Head of caudate nucleus (tissue), 42 donors: ENCODE measurements around the gene DRGX.

Experiments
- DNase-seq, 42 donors: peaks; one replicate each; pipeline versions ENCODE4 v3.0.0 to v3.0.0-alpha.2; 2020 to 2021; ENCODE audit warnings: mixed read lengths in 7 of 42
- intact Hi-C: fragments of 100-400 bp; cut with DNase I; formaldehyde crosslinking; loops from one replicate; pipeline ENCODE4 v1.15.0; 2022

Gene DRGX

GRCh38 chr10:49329146-49329505, 66.8 kb downstream of the DRGX start:
- intact Hi-C loops, result no loop called here
- peak in 2 of 42 donors; percentile 8 to 35 for DNase-seq

DNA sequence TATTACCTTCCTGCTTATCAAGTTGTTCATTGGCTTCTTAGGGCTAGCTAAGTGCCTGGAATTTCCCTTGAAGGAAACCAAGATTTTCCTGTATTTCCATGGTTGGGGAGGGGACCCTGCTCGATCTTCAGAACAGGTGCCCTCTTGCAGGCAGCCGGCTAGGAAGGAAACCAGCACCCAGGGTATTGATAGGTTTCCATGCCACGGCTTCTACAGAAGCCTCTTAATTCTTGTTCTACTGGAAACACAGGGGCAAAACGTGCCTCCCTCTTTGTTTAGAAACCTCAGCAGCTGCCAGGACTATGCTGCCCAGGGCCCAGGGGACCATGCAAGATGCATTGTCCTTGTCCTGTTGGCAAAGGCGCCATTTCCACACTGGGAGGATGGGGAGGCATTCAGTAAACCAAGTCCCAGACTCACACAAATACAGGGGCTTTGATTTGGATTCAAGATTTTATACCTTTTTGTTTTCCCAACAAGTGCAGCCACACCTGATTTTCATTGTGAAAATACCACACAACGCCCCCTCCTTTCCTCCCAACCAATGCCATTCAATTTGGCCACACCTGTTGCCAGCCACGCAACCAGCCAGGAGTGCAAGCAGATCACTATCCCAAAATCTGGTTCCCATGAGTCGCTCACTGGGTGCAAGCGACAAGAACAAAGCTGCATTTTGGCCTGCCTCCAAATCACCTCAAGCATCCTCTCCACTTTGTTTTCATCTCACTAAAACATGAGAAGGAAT, 67.3 kb downstream of the DRGX start:
- intact Hi-C loops, result no loop called here
- peak in 2 of 42 donors; percentile 28 to 41 for DNase-seq

DNA sequence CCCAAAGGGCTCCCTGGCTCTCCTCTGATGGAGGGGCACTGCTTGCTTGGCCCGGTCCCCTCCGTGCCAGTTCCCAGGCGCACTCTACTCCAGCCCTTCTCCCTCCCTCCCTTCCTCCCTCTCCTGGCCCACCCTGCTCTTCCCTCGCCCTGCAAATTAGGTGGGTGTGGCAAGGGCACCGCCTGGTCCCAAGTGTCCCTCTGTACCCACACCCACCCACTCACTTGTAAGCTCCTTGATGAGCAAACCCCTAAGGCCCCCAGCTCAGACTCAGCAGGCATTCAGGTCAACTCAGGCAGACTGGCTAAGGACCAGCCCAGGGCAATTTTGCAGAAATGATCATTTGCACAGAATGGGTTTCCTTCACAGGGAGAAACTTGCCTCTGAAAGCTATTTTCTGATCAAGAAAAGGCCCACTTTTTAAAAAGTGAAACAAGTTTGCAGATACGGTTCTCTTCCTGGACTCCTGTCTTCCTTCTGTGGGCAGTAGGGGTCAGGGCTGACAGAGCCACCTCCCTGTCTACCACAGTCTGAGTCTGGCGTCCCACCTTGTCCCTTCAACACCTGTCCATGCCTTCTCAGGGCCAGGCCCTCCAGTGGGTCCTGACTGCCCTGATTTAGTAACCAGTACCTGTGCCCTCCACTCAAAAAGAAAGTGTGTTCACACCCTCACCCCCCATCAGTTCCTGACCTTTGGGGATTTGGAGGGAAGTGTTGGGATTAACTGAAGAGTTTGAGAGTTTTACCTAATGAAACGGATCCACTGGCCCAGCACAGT, 68.7 kb downstream of the DRGX start:
- DNase-seq, result peak in 2 of 42 donors; percentile 31 to 32
- intact Hi-C loops, result no loop called here

DNA sequence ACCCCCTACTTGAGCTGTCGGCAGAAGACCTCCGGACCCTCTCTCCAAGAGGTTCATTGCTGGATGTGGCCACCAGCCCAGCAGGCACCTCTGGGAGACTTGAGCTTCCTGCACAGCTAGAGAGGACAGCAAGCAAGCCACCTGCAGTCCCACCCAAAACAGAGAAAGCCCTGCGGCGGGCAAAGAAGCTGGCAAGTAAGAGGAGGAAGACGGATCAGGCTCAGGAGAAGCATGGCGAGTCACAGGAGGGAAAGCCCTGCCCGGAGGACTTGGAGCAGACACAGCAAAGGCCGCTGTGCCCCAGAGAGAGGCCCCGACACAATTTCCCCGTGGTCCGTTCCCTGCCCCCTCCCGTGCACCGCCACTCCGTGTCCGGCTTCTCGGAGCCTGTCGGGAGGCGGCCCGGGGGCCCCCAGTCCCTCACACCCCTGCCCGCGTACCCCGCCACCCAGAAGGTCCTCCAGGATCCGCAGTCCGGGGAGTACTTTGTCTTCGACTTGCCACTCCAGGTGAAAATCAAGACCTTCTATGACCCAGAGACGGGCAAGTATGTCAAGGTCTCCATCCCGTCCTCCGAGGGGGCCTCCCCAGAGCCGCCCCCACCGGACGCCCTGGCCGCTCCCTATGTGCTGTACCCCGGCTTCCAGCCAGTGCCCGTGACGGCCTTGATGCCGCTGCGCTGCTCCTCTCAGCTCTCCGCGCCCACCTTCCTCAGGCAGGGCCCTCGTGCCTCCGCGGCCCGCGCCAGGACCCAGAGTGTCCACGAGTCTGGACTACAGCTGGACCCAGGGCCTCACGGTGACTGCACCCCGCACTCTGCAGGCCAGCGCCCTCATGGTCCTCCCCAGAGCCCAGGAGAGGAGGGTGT, 69.7 kb downstream of the DRGX start:
- intact Hi-C loops, result no loop called here
- peak in 3 of 42 donors; percentile 11 to 39 (median 23) for DNase-seq

- intact Hi-C loops, result no loop called here
- DNase-seq, result peak in 3 of 42 donors; percentile 12 to 34 (median 20)
These were observed 70.6 kb downstream of the DRGX start for GRCh38 chr10:49325131-49325915.

DNA sequence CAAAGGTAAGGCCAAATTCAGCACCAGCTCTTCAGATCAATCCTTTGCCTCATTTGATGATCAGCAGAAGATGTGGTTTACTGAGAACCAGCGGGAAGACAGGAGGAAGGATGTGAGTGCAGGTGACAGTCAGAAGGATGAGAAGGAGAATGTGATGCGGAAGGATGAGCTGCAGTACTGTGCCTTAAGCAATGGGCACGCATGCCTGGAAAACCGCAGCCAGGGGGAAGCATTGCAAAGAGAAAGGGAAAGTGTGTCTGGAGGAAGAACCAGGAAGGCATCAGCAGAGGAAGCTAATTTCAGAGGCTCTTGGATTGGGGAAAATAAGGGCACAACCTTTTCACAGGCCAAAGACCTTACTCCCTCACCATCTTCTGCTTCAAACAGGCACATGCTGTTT, 71.2 kb downstream of the DRGX start:
- peak in 3 of 42 donors; percentile 26 to 44 (median 32) for DNase-seq

GRCh38 chr10:49323896-49324270, 72.0 kb downstream of the DRGX start:
- intact Hi-C loops, result no loop called here
- DNase-seq, result peak in 2 of 42 donors; percentile 16

More for the DNA sequence above, 71.2 kb downstream of the DRGX start:
- intact Hi-C loops, result no loop called here

GRCh38 chr10:49323171-49323895, 72.6 kb downstream of the DRGX start:
- DNase-seq, result peak in 3 of 42 donors; percentile 14 to 39 (median 34)
- intact Hi-C loops, result no loop called here

DNA sequence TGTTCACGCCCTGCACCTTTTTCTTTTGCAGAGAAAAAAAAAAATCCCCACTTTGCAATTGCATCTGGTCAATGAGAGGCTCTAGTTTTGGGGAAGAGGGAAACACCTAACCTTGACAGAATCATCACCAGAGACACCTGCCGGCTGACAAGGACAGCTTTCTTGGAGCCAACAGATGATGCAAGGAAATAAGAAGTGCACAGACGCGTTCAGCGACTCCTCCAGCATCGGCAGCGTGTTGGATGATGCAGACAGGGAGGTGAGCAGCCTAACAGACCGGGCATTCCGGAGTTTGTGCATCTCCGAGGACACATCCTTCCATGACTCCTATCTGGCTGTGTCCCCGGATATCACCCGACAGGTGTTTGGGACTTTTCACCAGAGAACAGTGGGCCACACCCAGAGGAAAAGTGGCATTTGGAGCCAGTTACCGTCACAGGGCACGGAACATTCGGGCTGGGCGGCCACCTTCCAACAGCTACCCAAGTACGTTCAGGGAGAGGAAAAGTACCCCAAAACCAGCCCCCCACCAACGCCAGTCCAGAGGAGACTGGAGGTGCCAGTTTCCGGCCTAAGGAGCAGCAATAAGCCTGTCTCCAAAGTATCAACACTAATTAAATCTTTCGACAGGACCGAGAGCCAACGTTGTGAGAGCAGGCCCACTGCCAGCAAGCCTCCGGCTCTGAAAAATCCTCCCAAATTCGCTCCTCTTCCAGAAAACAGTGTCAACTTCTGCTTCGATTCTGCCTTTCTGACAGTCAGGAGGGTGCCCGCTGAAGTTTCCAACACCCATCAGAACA, 73.3 kb downstream of the DRGX start:
- DNase-seq, result peak in 4 of 42 donors; percentile 2 to 32 (median 28)
- intact Hi-C loops, result no loop called here

- intact Hi-C loops, result no loop called here
- DNase-seq, result no peak
These were observed 74.9 kb downstream of the DRGX start for GRCh38 chr10:49321021-49321420.

GRCh38 chr10:49320191-49320590, 75.7 kb downstream of the DRGX start:
- intact Hi-C loops, result no loop called here
- DNase-seq, result peak in 1 of 42 donors; percentile 2

DNA sequence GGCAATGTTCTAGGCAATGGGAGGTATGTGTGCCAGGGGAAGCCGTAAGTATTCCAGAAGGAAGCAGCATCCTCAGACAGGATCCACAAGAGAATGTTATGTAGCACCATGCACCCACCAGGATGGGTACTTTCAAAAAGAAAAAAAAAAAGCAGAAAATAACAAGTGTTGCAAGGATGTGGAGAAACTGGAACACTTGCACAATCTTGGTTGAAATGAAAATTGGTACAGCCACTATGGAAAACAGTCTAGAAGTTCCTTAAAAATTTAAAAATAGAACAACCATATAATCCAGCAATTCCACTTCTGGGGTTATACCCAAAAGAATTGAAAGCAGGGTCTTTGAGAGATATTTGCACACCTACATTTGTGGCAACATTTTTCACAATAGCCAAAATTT, 76.7 kb downstream of the DRGX start:
- DNase-seq, result no peak
- intact Hi-C loops, result no loop called here

DNA sequence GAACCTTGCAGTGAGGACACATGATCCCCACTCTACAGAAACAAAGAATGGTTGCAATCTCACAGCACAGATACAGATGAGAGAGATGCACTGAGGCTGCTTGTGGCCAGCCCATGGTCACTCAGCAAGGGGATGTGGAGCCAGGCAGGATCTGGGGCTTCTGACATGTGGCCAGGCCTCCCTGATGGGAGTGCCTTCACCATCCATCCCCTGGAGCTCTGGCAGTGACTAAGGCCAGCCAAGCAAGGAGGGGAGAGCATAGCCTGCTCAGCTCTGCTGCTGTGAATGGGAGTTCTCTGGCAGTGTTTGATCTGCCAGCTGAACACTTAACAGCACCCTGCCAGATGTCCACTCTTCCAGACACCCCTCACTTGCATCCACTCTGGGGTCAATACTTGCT, 77.1 kb downstream of the DRGX start:
- no peak for DNase-seq
- intact Hi-C loops, result no loop called here

GRCh38 chr10:49318028-49318427, 77.9 kb downstream of the DRGX start:
- intact Hi-C loops, result no loop called here
- DNase-seq, result no peak

GRCh38 chr10:49314806-49315205, 81.1 kb downstream of the DRGX start:
- DNase-seq, result no peak
- intact Hi-C loops, result no loop called here
